ENCODE data around the gene ACOX3. TPM values are rescaled to one million over a fixed set of nuclear protein-coding genes. Genes with fewer than 3 reads are reported as not detected.

Gene ACOX3
- total and polyA plus RNA-seq, 2 of the 8 experiments (the other 6 are each of a cell fraction or from before 2014, with no cell fraction given): 2.5 to 9.9 TPM

DNA sequence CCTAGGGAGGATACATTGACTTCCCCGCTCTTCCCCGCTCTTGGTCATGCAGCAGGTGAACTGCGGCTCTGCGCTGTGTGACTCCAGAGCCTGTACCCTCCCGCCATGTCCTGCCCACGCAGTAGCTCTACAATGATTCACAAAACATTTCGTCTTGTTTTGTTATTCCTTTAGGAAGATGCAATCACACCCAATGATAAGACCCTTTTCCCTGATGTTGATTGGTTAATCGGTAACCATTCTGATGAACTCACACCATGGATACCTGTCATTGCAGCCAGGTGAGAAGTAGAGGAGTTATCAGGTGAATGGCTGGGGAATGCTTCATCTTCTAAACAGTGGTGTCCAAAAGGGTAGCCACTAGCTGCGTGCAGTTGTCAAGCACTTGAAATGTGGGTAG, 23.3 kb upstream of the ACOX3 start:
- no peak overlapping the region for H3K9ac ChIP-seq (replicated peaks in 1 of 4; ENCODE audit: extremely low read depth in 1 of 4, low read depth in 3 of 4, low read length in 3 of 4)
- H3K27me3 ChIP-seq (replicated peaks in 1 of 4; ENCODE audit: control insufficient read depth in 3 of 4, extremely low read depth in 1 of 4, insufficient read depth in 3 of 4, low read length in 3 of 4): no peaks in the 10 kb centered on the region
- H3K4me1 ChIP-seq (replicated peaks in 1 of 4; ENCODE audit: control insufficient read depth in 3 of 4, insufficient read depth in 4 of 4, low read length in 3 of 4): no peaks in the 10 kb centered on the region
- peaks cover 2 to 19% (median 12%) of the 10 kb centered on the region in 4 experiments; a peak in 5 of 8 replicates for H3K36me3 ChIP-seq (ENCODE audit: control insufficient read depth in 2 of 4, insufficient read depth in 4 of 4, low read length in 3 of 4)
- no peak overlapping the region for H2AFZ ChIP-seq (ENCODE audit: low read length)
- WGBS, 2 experiments (ENCODE audit: extremely low coverage in 1 of 2, insufficient coverage in 1 of 2, insufficient read length in 1 of 2, insufficient replicate concordance in 2 of 2, low coverage in 1 of 2, low lambda C conversion rate in 2 of 2, missing lambda C conversion rate in 1 of 2): 93% methylated on average over 9 of the region's 9 CpGs; no CpG with 5 or more reads in 1 of the 2 experiments
- no peak for DNase-seq (ENCODE audit: low read depth in 1 of 2, low spot score in 2 of 2)
- no peak for FAIRE-seq
- H3K4me2 ChIP-seq (ENCODE audit: insufficient read depth in 1 of 2, low read depth in 2 of 2, low read length in 2 of 2): no peak overlapping the region
- H2BK5ac ChIP-seq (ENCODE audit: low read depth, low read length): no peak overlapping the region
- no peak overlapping the region for H3K23ac ChIP-seq (ENCODE audit: insufficient read length)
- H2BK15ac ChIP-seq (ENCODE audit: low read length): no peak overlapping the region
- ChIA-PET POLR2A (ENCODE audit: partially characterized antibody) (interaction anchor here (1.2 kb wide), 1 partner anchor 12 kb away, joined by 4 read pairs; no protein-coding TSS in a partner anchor), CTCF (ENCODE audit: partially characterized antibody) (interaction anchor here (1.2 to 2.2 kb wide), 4 partner anchors 10 to 96 kb away, joined by 3 to 8 read pairs (median 4); no protein-coding TSS in a partner anchor)
- H3K79me1 ChIP-seq (ENCODE audit: low read depth, low read length): no peaks in the 10 kb centered on the region; the same call in 1 of the 2 replicates
- no peak overlapping the region for H3K4me3 ChIP-seq (ENCODE audit: extremely low read depth in 1 of 4, insufficient read depth in 2 of 4, low read depth in 3 of 4, low read length in 4 of 4)
- H3K27ac ChIP-seq (ENCODE audit: low read depth, low read length): no peak overlapping the region
- H3K14ac ChIP-seq (ENCODE audit: insufficient read length): no peak overlapping the region
- no peak overlapping the region for H3K18ac ChIP-seq (ENCODE audit: extremely low read depth, low read length)
- no peaks in the 10 kb centered on the region for H3K23me2 ChIP-seq (ENCODE audit: low read depth, low read length)
- no peak overlapping the region for H3K56ac ChIP-seq (replicated peaks; ENCODE audit: insufficient read length, low read depth, low read length)
- no peaks in the 10 kb centered on the region for H3K79me2 ChIP-seq (ENCODE audit: control insufficient read depth in 1 of 2, insufficient read depth in 2 of 2, low read length in 2 of 2)
- peaks cover 0 to 4% of the 10 kb centered on the region in 2 experiments for H4K20me1 ChIP-seq (replicated peaks in 1 of 2; ENCODE audit: control insufficient read depth in 1 of 2, insufficient read depth in 2 of 2, low read length in 2 of 2)
- no peak for TF ChIP-seq CREB1 (IDR thresholded peaks at IDR 0.05)
- TF ChIP-seq NRF1 (IDR thresholded peaks at IDR 0.05; ENCODE audit: low read depth, low read length): no peak
- TF ChIP-seq POU5F1 (IDR thresholded peaks at IDR 0.05; ENCODE audit: low read depth, low read length): no peak
- no peak for TF ChIP-seq BCL11A (IDR thresholded peaks at IDR 0.05; ENCODE audit: low read depth in 2 of 2, low read length in 2 of 2)
- no peak for TF ChIP-seq CHD1 (IDR thresholded peaks at IDR 0.05; ENCODE audit: low read depth, low read length)
- TF ChIP-seq SP1 (IDR thresholded peaks at IDR 0.05; ENCODE audit: low read depth, low read length): no peak
- no peak for TF ChIP-seq ASH2L (IDR thresholded peaks at IDR 0.05; ENCODE audit: low read length)
- TF ChIP-seq NANOG (IDR thresholded peaks at IDR 0.05; ENCODE audit: insufficient read depth, low read depth, low read length, poor library complexity, severe bottlenecking): no peak
- no peak for TF ChIP-seq CBX8 (IDR thresholded peaks at IDR 0.05; ENCODE audit: borderline replicate concordance, low read depth, low read length)
- TF ChIP-seq HDAC2 (IDR thresholded peaks at IDR 0.05; ENCODE audit: borderline replicate concordance in 1 of 2, low read depth in 2 of 2, low read length in 2 of 2): no peak
- H3K9me3 ChIP-seq (ENCODE audit: insufficient read depth in 2 of 2, low read depth in 1 of 2, low read length in 1 of 2): no peaks in the 10 kb centered on the region
- H3K4ac ChIP-seq (replicated peaks; ENCODE audit: insufficient read length, low read depth, low read length): no peak overlapping the region
- H4K91ac ChIP-seq (replicated peaks; ENCODE audit: insufficient read length, low read length): no peak overlapping the region
- H2BK12ac ChIP-seq (ENCODE audit: low read depth, low read length): no peak overlapping the region
- no peak overlapping the region for H2BK20ac ChIP-seq (ENCODE audit: low read length)
- H2AK5ac ChIP-seq (ENCODE audit: low read depth, low read length): no peak overlapping the region
- H2BK120ac ChIP-seq (replicated peaks; ENCODE audit: low read depth, low read length): no peak overlapping the region
- H4K5ac ChIP-seq (ENCODE audit: insufficient read length, low read depth, low read length): no peak overlapping the region
- no peak overlapping the region for H4K8ac ChIP-seq (ENCODE audit: extremely low read depth, insufficient read depth, low read length)
